ENCODE measurements around the gene ADGRL3.
"Not testable (repeated sequence)": the region's sequence is repeated elsewhere in the genome, so short reads cannot be mapped to it uniquely, and the experiment has no call there.

Gene ADGRL3

DNA sequence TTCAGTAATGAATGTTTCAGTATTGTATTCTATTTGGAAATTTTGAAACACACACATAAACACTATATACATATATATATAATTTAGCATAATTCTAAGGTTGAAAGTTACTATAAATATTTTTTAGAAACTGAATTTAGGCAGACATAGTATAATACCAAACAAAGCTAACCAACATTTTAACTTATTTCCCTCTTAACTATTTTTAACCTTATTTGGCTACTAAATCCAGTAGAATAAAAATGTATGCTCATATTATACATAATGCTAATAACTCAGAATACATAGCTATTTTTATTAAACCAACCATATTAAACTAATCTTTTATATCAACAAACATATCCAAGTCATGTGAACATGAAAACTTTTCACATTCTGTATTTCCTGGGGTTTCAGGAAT, 563.6 kb downstream of the ADGRL3 start:
- no peak for FAIRE-seq

DNA sequence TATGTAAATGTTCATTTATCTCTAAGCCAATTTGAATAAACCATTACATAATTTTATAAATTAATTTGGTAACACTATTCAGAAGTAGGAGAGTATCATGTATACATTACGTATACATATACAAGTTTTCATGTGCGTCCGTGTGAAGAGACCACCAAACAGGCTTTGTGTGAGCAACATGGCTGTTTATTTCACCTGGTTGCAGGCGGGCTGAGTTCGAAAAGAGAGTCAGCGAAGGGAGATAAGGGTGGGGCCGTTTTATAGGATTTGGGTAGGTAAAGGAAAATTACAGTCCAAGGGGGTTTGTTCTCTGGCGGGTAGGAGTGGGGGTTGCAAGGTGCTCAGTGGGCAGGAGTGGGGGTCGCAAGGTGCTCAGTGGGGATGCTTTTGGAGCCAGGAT, 564.0 kb downstream of the ADGRL3 start:
- FAIRE-seq: not testable (repeated sequence)

DNA sequence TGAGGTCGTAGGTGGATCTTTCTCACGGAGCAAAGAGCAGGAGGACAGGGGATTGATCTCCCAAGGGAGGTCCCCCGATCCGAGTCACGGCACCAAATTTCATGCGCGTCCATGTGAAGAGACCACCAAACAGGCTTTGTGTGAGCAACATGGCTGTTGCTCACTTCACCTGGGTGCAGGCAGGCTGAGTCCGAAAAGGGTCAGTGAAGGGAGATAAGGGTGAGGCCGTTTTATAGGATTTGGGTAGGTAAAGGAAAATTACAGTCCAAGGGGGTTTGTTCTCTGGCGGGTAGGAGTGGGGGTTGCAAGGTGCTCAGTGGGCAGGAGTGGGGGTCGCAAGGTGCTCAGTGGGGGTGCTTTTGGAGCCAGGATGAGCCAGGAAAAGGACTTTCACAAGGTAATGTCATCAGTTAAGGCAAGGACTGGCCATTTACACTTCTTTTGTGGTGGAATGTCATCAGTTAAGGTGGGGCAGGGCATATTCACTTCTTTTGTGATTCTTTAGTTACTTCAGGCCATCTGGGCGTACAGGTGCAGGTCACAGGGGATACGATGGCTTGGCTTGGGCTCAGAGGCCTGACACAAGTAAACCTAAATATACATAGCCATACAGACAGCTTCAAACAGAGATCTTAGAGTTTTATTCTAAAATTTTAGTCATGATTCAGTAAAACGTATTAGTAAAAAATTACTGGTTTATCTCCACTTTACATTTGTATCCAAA, 569.5 kb downstream of the ADGRL3 start:
- FAIRE-seq: not testable (repeated sequence)

DNA sequence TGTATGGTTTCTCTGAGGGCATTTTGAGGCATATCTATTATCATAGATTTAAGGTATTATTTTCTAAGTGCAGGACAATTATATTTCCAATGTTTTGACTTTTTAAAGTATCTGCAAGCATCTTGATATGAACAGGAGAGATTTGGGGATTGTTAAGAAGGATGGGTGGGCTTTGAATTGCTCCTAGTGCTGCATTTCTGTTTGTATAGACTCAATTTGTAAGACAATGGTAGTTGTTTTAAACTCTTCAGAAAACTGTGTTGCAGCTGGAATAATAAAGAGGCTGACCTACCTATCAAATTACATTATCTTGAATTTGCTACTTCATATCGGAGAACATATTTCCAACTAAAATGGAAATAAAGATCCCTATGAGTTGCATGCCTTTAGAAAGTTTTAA, 570.3 kb downstream of the ADGRL3 start:
- no peak for FAIRE-seq

DNA sequence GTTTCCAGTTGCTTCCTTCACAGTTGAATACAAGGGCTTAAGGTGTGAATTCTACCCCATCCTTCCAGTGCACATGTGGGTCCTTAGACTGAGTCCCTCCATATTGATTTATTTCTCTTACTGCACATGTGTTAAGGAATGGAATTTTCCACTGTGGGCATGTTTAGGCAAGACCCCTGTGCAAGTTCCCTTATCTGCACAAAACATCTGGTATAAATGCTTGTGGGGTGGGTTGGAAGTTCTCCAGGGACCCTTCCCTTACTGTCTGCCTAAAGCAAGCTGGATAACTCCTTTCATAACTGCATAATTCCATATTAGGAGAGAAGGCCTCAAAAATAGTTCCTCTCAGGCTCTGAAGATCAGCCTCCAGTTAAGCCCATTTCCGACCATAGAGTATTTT, 570.9 kb downstream of the ADGRL3 start:
- no peak for FAIRE-seq

DNA sequence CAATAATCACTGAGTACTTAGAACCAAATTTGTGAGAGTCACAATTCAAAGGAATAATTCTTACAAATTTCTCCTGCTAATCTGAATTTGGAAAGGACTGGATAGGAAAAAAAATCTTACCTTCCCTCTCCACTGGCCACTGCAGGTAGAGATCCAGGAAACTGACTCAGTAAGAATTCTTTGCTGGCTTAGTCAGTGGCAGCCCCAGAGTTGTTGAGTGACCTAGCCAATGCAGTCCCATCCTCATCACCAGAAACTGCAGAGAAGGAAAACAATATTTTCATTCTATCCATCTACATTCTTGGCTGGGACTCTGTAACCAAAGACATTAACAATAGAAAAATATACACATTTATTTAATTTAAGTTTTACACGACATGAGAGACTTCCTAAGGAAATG, 572.0 kb downstream of the ADGRL3 start:
- FAIRE-seq: no peak

DNA sequence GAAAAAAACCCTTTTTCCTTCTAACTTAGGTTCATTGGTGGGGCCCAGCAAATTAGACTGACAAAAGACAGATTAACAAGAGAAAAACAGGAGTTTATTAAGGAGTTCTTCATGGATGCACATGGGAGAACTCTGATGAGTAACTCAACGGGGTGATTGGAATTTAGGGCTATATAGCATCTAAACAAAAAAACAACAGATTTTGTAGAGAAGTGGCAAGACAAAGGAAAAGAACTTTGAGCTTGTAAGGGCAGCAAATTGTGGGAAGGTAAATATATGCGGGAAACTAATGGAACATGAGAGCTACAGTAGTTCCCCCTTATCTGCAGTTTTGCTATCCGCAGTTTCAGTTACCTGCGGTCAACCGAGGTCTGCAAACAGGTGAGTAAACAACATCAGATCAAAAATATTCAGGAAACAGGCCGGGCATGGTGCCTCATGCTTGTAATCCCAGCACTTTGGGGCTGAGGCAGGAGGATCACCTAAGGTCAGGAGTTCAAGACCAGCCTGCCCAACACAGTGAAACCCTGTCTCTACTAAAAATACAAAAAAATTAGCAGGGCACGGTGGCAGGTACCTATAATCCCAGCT, 573.6 kb downstream of the ADGRL3 start:
- FAIRE-seq: no peak

DNA sequence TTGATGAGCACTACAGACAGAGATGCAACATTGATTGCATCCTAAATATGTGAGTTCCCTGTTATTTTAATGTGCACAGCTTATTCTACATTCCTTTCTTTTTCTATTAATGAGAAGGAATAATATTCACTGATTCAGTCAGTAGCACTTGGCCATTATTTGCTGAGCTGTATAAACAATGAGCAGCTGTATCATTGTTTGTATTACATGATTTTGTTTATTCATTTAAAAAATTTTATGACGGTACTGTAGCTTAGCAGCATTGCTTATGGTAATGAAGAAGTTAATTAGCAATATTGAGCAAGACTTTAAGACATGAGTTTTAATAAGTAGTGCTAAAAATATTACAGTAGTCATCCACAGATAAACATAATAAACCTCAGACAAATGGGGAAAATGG, 582.0 kb downstream of the ADGRL3 start:
- FAIRE-seq: no peak

DNA sequence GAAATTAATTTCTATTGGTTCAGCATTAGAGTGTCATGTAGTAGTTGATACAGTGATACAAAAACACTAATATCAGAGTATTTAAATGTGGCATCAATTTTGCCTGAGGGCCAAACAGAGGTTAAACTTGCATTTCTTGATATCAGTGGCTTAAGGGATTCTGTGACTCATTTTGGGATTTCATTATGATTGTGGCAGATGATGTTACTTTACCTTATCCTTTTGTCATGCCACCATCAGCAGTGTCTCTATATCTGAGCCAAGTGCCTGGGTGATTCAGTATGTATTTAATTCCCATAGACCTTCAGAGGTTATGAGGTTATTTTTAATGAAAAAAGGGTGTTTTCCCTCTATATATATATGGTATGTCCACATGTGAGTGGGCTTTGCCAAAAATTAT, 582.9 kb downstream of the ADGRL3 start:
- FAIRE-seq: no peak

DNA sequence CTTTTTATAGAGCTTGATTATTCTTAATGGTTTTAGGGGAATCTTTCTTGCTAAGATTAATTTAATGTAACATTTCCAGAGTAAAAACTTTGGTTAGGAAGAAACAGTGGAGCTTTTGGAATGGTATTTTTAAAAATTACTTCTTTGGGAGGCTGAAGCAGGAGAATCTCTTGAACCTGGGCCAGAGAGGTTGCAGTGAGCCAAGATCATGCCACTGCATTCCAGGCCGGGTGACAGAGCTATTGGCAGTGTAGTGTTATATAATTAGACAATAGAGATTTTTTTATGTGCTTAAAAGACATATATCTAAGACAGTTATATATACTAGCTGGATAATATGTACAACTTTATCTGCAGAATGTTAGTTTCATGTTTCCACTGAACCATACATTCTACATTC, 585.6 kb downstream of the ADGRL3 start:
- FAIRE-seq: no peak

DNA sequence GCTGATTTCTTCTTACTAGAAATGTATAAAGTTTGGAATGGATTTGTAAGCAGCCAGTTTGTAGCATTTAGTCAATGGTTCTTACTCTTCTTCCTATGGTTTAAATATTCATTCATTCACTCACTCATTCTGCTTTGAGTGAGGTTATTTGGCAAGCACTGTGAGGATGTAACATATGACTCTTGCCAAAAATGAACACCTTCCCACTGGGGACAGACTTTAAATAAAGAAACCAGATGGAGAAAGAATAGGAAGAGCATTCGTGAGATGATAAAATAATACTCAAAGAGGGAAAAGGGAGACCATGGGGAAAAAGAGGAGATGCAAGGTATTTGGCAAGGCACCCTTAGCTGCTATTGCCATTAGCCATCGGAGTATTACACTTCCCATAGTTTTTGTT, 586.1 kb downstream of the ADGRL3 start:
- FAIRE-seq: no peak

DNA sequence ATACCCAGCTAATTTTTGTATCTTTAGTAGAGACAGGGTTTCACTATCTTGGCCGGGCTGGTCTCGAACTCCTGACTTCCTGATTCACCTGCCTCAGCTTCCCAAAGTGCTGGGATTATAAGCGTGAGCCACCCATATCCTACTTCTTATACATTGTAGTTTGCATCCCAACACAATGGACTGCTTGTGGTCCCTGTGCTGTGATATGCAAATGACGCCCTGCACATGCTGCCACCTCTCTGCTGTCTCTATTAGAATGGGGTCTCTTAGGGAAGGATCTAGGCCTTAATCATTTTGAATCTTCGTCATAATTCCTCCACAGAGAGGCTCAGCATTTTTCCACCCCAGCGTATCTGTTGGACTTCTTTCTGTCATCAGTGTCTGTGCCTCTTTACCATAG, 595.9 kb downstream of the ADGRL3 start:
- FAIRE-seq: no peak

DNA sequence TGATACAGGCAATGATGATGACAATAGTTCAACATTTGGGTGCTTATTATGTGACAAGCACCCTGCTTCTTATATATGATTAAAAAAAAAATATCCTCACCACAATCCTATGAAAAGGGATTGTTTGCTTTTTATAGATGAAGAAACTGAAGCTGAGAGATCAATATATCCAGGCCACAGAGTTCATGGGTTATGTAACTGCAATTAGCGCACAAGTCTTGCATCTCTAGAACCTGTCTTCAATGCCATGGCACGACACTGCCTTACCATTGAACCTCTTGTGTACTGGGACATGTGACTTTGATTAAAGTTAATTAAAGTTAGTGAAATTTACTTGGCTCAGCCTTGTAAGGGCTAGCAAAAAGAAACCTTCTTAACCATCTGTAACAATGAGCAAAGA, 599.7 kb downstream of the ADGRL3 start:
- FAIRE-seq: no peak

DNA sequence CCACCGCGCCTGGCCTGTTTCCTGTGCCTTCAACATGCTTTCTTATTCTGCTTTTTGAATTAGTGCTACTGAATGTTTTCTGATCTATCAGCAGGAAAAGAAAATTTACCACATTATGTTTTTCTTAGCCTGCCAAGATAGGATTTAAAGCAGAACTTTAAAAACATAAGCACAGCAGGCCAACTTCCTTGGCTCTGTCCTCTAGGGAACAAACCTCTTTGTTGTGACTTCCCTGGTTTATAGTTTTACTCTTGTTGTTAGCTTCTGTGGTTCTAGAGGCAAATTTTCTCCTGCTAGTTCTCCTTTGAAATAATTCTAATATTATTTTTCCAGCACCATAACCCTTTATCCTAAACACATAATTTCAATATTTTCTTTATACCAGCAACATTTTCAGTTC, 605.1 kb downstream of the ADGRL3 start:
- no peak for FAIRE-seq

DNA sequence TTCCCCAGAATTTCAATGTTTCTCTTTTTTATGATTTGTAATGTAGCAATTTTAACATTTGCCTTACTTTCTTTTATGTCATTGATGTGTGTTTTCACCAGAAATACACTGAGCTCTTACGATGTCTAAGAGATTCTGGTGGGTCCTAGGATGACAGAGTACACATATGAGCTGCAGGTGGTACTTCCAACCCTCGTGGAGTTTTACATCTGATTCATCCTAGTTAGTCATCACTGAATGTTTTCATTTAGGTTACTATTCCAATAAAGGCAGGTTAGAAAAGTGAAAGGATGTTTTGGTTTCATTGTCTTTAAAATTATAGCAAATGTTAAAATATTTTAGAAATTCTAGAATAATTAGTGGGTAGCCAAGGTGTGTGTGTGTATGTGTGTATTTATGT, 605.9 kb downstream of the ADGRL3 start:
- no peak for FAIRE-seq

DNA sequence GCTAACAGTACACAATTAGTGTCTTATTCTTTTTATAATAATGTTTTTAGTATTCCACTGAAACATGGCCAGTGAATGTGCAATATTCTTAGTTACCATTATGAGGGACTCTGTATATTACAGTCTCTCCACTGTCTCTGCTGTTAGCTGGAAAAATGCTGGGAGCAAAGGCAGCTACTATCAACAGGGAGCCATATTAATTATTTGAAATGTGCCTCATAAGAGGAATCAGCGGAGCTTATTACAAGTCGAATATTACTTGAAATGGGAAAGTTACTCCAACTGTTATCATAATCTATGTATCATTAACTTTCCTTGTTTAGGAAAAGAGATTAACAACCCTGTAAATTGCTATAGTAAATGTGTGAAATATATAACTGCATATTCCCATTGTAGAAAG, 612.0 kb downstream of the ADGRL3 start:
- FAIRE-seq: no peak

DNA sequence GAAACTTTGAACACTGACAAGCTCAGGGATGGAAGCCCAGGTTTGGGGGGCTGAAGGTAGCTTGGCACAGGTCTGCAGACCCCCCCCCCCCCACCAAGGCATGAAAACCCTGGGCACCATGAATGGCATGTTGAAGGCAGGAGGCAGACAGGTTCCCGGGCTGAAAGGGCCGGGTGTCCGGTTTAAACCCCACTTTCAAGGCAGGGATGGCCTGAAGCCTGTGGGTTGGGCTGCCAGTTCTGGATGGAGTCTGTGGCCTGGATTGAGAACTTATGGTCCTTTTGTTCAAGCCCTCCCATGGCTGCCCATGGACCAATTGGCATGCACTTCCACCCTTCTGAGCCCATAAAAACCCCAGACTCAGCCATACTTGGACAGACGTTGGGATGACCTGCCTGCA, 616.9 kb downstream of the ADGRL3 start:
- no peak for FAIRE-seq

DNA sequence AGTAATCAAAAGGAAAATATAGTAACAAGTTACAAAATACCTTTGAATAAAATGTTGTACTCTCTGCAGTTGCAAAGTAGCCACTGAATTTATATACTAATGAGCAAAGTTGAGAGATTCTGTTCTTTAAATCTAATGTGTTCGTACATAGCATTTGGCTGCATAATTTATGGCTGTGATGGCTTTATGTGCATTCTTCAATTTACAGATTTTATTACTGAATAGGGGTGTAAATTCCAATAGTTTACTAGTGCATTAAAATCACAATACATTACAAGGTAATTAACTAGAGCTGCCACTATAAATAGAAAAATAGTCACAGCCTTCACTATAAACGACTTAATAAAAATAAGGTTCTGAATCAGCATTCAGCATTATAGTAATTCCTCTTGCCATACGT, 620.0 kb downstream of the ADGRL3 start:
- FAIRE-seq: no peak

DNA sequence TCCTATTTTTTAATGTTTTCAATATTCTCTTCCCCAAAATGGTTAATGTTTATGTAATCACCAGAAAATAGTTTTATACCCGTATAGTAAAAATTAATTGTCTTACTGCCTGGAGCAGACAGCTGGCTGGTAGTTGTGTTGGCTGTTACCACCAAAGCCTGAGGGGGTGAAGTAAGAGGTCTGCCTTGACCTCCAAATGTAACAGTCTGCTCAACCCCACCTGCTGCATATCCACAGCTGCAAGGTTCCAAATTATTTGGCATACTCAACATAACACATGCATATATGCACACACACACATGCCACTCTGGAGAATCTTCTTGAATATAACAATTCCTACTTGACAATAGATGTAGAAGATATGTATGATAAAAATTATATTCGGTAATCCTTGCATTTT, 624.3 kb downstream of the ADGRL3 start:
- FAIRE-seq: no peak

DNA sequence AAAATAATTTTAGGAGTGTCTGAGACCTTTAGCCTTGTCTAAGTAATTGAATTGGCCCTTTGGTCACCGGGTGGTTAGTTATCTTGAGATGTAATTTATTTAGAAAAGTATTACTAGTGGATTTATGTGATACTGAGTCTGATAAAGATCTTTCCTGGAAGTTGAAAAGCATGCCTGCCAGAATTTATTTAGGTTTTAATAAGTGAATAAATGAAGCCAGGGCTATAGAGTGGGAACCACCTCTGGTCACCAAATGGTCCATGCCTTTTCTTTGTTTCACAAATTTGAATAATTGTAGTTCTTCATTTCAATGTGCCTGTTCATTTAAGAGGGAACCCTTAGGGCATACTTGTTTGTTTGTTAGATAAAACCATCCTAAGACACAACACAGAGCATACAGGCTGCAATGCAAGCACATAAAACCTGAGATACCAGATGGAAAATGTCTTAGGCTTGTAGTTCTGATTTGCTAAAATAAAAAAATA, 627.8 kb downstream of the ADGRL3 start:
- FAIRE-seq: no peak

DNA sequence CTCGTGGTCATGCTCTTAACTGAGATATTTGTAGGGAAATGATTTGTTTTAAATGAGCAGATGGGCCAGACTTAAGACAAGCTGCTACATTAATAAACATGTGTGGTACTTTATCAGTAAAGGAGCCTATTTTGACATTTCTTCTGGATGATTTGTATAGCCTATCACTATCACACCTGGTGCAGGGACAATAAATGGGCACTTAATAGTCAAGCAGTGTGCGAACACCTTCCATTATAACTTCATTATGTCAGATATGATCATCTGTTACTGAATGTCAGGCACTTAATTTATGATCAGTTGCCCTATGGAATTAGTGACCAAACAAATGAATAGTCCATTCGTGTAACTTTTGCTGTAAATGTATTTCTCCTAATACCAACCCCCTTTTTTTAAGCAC, 628.8 kb downstream of the ADGRL3 start:
- no peak for FAIRE-seq

DNA sequence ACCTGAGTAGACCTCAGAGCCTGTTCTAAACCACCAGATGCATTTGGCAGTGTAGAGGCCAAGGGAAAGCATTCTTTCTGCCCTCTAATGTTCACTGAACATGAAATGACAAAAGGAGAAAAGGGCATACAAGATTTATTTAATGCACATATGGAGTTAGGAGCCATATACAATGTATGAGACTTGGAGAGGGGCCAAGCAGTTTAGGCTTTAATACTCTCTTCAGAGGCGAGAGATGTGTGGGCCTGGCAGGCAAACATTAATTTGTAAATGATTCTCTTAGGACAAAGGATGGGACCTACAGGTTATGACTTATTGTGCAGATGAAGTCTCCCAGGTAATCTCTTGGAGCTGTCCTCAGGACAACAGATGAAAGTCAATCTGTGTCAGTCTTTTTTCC, 631.9 kb downstream of the ADGRL3 start:
- no peak for FAIRE-seq

DNA sequence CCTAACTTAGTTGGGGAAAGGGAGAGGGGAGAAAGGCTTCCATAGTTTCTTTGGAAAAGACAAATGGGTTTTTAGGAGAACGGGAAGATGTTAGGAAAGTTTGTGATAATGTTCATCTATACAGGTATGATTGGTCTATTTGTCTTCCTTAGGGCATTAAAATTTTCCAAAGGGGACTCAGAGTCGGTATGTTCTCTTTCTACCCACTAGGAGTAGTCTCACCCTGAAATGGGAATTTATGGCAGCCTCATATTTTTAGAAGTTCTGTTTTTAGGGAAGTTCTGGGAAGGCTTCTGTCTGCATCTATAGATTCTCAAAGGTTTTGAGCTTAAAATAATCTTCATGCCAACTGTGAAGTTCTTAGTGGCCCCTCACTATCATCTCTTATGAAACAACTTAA, 637.3 kb downstream of the ADGRL3 start:
- no peak for FAIRE-seq

DNA sequence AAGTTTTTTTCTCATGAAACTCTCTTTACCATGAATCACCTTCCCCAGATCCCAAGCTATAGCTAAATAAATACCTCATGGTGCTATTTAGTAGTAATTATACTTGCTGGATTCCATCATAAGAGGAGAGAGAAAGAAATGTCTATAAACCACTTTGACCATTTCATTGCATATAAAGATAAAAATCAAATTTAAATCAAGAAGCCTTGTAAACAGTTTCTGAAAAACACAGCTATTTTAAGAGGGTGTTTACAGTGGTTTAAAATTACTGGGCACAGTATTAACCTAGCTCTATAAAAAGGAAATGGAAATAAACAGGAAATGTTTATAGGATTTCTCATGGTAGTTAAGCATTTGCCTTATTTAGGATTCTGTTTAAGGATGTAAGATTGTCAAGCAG, 637.9 kb downstream of the ADGRL3 start:
- no peak for FAIRE-seq

DNA sequence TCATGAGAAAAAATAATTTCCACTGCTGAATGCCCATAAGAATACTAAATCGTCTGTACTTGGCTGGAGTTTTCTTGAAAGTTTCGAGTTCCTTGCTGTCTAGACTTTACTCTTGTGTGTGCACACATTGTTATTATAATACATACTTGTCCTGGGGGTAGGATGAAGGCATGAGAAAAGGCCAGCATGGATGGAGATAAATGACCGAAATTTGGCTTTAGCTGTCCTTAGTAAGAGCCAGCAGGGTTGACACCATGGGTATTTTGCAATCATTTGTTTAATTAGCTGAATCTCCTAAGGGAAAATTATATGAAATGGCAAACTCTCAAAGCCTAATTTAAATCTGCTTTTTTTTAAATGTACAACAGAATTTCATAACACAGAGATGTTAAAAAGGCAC, 641.6 kb downstream of the ADGRL3 start:
- FAIRE-seq: no peak

All from TTC549 (cell line).